GM19238 (cell line): ENCODE data around the gene BBX.
A peak's percentile ranks its signal among the peaks of the same experiment; 100 is the strongest.

Experiments
- DNase-seq: peaks from one replicate; pipeline ENCODE4 v3.0.0; 2011; ENCODE audit warnings: low spot score; ENCODE audit not compliant: insufficient read length

The BBX gene

DNA sequence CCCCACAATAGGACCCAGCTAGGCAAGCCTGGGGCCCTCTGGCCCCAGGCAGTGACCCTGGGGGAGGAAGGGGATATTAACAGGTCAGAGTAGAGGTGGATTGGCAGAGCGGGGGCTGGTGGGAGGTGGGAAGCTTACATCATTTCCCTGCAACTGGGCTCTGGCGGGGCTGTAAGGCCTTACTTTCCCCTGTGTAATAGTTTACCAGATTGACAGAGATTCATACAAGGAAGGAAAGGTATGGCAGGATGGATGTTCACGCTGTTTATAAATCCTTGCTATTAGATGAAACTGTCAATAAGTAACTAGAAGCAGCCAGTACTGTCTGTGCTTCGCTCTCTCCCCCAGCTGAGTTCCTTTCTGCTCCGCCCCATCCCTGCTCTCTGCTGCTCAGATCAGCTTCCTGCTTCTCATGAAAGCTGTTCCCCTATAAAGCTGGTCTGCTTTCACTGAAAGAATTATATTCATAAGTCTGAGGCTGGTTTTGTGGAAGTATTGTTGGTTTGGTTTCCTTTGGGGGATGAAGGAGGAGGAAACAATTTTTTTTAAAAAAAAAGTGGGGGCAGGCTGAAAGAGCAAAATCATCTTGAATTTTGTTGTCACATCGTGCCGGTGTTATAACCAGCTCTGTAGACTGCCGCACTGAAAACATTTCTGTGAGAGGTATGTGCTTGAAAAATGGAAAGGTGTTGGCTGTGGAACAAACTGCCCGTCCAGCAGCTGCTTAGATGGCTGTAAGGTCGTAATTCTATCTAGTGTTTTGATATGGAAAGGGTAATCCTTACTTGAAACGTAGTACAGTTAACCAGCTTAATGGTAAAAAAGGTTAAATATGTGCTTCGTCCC, 76.4 kb downstream of the BBX start:
- DNase-seq: peak; percentile 16

DNA sequence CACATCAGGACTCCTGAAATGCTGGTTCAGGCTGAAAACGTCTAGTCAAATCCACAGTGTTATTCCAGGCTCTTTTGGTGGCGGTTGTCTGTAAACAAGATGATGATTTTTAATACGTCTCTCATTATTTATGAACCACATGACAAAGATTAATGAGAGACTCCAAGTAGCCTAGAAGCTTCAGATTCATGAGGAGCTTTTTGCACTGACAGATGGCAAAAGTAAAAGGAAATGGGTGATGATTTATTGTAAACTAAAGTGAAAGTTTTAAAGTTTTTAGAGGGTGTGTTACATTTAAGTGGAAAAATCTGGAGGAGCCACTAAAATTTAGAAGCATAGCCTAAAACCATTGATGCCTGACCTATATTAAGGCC, 77.0 kb downstream of the BBX start:
- DNase-seq: no peak

GRCh38 chr3:107600780-107601179, 78.0 kb downstream of the BBX start:
- DNase-seq: no peak

GRCh38 chr3:107604057-107604822, 81.5 kb downstream of the BBX start:
- DNase-seq: no peak

DNA sequence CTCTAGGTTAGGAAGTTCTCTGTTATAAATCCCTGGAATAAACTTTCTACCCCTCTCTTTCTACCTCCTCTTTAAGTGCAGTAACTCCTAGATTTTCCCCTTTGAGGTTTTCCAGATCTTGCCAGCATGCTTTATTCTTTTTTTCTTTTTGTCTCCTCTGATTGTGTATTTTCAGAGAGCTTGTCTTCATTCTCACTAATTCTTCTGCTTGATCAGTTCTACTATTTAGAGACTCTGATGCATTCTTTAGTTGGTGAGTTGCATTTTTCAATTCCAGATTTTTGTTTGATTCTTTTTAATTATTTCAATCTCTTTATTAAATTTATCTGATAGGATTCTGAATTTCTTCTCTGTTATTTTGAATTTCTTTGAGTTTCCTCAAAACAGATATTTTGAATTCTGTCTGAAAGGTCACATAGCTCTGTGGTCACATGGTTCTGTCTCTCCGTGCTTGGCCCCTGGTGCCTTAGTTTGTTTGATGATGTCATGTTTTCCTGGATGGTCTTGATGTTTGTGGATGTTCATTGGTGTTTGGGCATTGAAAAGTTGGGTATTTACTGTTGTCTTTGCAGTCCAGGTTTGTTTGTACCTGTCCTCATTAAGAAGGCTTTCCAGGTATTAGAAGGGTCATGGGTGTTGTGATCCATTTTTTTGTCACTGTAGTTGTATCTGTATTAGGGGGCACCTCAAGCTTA, 89.2 kb downstream of the BBX start:
- DNase-seq: no peak

DNA sequence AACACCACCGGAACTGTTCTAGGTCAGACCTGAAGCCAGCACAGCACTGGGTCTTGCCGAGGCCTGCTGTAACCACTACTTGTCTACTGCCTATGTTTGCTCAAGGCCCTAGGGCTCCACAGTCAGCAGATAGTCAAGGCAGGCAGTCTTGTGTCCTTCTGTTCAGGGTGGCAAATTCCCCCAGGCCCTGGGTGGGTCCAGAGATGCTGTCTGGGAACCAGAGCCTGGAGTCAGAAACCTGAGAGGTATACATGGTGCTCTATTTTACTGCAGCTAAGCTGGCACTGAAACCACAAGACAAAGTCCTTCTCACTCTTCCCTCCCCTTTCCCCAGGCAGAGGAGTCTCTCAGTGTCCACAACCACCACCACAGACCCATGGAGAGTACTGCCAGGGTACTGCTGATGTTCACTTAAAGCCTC, 89.9 kb downstream of the BBX start:
- DNase-seq: no peak

DNA sequence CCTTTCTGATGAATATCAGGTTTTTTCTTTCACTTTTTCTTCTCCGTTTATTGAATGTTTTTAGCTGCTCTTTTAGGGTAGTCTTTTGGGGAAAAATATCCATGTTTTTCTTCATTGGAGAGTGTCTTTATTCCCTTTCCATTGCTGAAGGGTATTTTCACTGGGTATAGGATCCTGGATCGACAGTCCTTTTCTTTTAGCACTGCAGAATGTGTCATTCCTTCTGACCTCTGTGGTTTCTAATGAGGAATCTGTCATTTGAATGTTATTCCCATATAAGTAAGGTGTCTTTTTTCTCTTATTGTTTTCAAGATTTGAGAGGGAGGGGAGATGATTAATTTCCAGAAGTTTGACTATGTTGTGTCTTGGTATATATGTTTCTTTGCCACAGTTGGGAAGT, 96.8 kb downstream of the BBX start:
- DNase-seq: no peak

DNA sequence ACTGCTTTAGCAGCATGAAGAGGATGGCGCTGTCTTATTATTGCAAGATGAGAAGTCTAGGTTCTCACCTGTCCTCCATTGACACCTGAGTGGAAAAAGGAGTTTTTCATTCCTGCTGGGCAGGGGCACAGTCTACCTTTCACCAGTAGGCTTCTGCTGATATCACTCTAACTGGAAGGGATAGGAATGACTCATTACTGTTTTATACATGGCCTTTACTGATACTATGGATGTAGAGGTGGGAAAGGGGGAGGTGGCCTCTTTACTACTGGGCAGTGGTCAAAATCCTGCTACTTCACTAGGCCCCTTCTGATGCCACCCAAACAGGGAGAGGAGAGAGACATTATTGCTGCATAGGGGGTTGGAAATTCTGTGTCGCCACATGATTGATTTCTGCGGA, 97.8 kb downstream of the BBX start:
- DNase-seq: no peak

GRCh38 chr3:107621465-107621864, 98.7 kb downstream of the BBX start:
- no peak for DNase-seq

DNA sequence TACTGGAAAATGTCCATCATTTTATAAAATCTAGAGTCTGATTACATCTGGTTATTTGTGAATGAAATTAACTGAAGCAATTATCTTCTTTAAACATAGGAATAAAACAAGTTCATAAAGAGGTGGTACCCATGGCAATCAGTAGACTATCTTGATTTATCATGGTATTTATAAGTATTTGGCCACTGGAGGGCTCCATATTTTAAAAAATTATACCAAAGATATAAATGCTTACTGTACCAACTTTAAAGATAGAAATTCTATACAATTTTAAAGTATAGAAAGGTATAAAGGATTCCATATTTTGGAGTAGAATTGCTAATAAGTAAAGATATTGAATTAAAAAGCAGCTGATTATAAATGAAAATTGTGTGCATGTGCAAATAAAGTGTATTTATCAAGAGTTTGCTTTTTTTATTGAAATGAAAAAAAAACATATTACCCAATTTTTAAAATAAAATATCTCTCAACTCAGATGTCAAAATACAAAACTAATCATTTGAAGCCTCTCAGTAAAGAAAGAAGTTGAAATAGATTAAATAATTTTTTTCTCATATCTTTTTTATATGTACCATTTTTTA, 105.3 kb downstream of the BBX start:
- DNase-seq: no peak

- DNase-seq: no peak
Observed at GRCh38 chr3:107629566-107629965, 106.8 kb downstream of the BBX start.

GRCh38 chr3:107630779-107631178, 108.0 kb downstream of the BBX start:
- no peak for DNase-seq

DNA sequence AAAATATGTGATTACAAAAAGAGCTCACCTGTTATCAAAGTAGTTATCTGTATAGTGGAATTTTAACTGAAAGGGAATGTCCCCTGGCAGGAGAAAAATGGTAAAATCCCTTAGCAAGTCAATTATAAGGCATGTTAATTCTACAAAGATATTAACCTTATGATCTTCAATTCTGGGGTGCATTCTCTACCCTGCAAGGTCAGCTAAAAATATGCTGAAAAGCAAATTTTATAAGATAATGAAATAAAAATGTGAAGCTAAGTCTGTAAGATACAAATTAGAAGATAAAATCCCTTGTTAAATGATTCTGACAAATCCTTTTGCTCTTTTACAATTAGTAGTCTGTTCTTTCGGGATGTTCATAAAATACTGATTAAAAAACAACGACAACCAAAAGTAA, 109.8 kb downstream of the BBX start:
- no peak for DNase-seq

GRCh38 chr3:107633327-107634098, 110.8 kb downstream of the BBX start:
- no peak for DNase-seq

DNA sequence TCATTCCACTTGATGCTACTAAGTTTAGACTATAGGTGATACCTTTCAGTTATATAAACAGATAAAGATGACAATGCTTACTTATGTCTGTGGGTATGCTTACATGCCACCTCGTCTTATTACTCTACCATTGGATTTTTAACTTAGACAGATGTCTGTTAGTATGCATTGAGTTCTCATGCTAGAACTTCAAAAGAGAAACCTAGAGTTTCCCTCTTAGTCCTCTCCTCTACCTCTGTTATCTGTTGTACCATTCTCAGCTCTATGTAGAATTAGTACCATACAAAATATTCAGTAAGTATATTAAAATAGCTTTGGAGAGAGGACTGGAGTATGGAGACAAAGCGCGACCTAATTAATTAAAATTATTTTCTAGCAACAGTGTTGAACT, 111.3 kb downstream of the BBX start:
- DNase-seq: no peak

DNA sequence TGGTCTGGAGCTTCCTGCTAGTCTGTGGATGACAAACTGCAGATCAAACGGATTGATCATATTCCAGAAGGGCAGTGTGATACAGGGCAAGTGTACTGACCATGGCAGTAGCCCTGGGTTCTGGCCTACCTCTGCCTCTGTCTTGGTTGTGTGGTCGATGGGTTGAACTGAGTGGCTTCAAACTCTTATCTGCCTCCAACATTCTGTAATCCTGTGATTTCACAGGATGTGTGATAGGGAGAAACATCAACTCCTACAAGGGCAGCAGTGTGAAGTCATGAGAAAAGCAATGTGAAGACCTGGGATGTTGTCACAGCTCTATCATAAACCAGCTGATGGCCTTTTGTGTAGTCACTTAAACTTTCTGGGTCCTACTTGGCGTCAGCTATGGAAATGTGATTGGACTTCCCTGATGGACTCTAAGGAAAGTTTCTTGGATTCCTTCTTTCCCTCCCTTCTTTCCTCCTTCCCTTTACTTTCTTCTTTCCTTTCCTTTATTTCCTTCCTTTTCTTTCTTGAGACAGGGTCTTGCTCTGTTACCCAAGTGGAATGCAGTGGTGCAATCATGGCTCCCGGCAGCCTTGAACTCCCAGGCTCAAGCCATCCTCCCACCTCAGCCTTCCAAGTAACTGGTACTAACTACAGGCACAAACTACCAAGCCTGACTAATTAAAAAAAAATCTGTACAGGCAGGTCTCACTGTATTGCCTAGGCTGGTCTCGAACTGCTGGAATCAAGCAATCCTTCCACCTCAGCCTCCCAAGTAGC, 114.8 kb downstream of the BBX start:
- DNase-seq: no peak

DNA sequence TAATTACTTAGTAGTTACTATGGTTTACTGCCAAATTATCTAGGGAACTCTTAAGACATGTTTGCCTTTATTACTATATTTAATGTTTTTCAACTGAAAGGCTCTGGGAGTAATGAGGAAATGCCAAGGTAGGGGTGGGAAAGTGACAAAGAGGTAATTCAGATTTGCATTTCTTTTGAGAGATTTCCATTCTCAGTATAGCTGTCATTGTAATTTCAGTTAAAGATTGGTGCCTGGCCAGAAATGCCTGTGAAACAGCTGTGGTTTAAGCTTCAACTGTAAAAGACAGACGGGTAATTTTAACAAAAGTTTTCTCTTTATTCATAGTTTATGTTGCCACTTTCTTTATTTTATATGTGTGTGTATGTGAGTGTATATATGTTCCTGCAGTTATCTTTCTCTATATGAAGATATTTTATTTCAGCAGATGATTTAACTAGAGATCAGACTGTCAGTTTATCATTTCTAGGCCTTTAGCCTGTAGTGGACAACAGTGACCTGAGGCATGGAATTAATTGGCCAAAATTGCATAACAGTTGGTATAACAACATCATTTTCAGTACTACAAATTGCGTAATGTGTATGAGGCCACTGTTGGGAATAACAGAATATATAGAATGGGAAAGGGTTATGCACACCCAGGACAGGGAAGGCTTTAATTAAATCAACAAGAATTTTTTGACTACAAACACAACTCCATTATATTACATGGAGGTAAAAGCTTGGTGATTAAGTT, 119.0 kb downstream of the BBX start:
- DNase-seq: no peak

- no peak for DNase-seq
Observed at GRCh38 chr3:107643038-107643883, 120.5 kb downstream of the BBX start.

DNA sequence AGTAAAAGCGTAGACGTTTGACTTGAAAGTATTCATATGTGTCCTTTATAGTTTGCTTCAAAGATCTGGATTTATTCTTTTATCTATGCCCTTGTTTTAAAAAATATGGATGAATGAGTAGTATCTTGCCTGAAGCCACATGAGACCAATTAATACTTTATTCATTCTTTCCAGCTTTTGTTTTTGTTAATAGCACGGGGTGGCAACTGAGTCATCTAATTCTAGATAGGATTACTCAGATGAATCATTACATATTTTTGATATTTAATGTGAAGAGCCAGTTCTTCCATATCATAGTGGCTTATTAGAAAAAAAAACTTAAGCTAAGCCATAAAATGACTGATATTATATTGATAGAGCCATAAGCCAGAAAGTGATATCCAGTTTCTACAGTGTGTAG, 121.9 kb downstream of the BBX start:
- no peak for DNase-seq
